ENCODE data around the gene OPCML.

DNA sequence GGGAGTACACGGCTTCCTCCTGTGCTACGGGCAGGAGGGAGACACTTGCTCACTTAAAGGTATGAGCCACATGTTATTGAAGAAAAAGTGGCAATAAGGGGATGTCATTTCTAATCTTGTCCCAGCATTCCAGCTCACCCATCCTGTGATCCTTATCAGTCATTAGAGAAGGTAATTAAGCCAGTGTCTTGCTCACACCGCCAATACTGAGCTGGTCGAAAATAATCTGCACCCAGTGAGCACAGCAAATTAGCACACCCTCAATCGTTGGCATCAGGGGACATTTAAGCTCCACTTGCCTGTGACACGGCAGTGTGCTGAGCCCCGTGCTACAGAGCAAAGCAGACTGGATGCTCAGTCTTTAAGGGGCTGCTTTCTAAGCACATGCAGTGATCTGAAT, 510.7 kb downstream of the OPCML start:
- TF ChIP-seq CTCF (IDR thresholded peaks at IDR 0.05) (no peak), POLR2A (IDR thresholded peaks at IDR 0.05) (no peak)
